RWPE1 (cell line): ENCODE results near the gene TSPY3.
"Not testable (repeated sequence)": the region's sequence is repeated elsewhere in the genome, so short reads cannot be mapped to it uniquely, and the experiment has no call there.

ENCODE experiments used
- CTCF ChIA-PET: fragments of 350-600 bp; sonication (Branson Sonifier 250); formaldehyde crosslinking; extraction: SDS; loops from one replicate; lab custom pipeline; 2021; lab: Yijun Ruan, JAX
- POLR2A ChIA-PET: fragments of 400-600 bp; formaldehyde crosslinking; extraction: SDS; loops from one replicate; lab custom pipeline; 2020; ENCODE audit warnings: antibody characterized with exemption; ENCODE audit not compliant: low non-redundant PET; lab: Yijun Ruan, JAX
- DNase-seq: peaks from one replicate; pipeline ENCODE4 v3.0.0; 2012; ENCODE audit warnings: low spot score
- H3K27ac ChIP-seq: fragments of 450-650 bp; 2 replicates; pipeline ENCODE4 v1.5.1; 2017

The TSPY3 gene

GRCh38 chrY:9398121-9398520 lies at the start of gene TSPY3:
TSPY3 (plus strand) TSS chrY:9398421; CDS start chrY:9398467, 46 bp downstream.
- H3K27ac ChIP-seq, POLR2A ChIA-PET, DNase-seq, CTCF ChIA-PET: not testable (repeated sequence)

DNA sequence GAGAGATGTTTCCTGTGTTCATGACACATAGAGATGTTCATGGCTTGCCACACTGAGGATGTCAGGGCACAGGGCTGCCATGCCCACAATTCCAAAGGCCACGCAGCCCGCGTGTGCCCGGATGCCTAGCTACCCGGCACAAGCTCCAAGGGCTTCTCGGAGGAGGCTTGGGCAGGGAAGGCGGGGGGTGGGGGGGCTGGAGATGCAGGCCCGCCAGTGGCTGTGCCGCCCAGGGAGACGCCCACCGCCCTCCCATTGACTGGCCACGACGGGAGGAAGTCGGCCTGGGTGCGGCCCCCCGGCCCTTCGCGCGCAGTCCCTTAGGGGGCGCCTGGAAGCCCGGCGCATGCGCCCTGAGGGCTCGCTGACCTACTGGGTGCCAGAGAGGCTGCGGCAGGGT lies 40.7 kb upstream of the TSPY3 start, which contains the start of gene TSPY8:
TSPY8 (plus strand) TSS at position 301 of the 400 bp plus-strand sequence; CDS start at position 347, 46 bp downstream.
- POLR2A ChIA-PET, DNase-seq, CTCF ChIA-PET, H3K27ac ChIP-seq: not testable (repeated sequence)

DNA sequence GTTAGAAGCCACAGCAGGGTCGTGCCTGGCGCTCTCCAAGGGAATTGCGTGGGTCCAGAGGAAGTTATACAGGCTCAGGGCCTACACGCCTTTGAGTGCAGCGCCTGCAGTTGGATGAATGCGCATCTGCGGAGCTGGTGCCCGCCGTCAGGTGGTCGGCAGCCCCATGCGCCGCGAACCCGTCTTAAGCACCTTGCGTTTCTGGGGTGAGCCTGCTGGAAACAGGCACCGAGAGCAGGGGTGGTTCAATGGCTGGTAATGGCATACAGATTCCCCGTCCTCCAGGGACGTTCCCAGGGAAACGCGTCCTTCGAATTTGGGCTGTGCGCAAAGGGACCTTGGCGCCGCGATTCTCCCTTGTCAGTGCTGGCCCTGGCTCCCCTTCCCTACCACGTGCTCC lies 1.7 kb upstream of the TSPY3 start:
- POLR2A ChIA-PET, H3K27ac ChIP-seq, DNase-seq, CTCF ChIA-PET: not testable (repeated sequence)
